Lower leg skin (tissue), 3 donors: ENCODE measurements around the gene CTBP1.

ENCODE experiments used
- CTCF ChIP-seq, 3 donors: fragments of 450-650 bp; IDR thresholded peaks; one replicate each; pipeline ENCODE4 v1.5.1; 2016; ENCODE audit warnings: antibody characterized with exemption in 3 of 3, mild to moderate bottlenecking in 3 of 3, moderate library complexity in 2 of 3
- POLR2A ChIP-seq, 2 donors: fragments of 450-650 bp; IDR thresholded peaks; one replicate each; pipeline ENCODE4 v1.6.1; 2016 to 2017; ENCODE audit warnings: antibody characterized with exemption in 2 of 2, mild to moderate bottlenecking in 1 of 2, moderate library complexity in 1 of 2

DNA sequence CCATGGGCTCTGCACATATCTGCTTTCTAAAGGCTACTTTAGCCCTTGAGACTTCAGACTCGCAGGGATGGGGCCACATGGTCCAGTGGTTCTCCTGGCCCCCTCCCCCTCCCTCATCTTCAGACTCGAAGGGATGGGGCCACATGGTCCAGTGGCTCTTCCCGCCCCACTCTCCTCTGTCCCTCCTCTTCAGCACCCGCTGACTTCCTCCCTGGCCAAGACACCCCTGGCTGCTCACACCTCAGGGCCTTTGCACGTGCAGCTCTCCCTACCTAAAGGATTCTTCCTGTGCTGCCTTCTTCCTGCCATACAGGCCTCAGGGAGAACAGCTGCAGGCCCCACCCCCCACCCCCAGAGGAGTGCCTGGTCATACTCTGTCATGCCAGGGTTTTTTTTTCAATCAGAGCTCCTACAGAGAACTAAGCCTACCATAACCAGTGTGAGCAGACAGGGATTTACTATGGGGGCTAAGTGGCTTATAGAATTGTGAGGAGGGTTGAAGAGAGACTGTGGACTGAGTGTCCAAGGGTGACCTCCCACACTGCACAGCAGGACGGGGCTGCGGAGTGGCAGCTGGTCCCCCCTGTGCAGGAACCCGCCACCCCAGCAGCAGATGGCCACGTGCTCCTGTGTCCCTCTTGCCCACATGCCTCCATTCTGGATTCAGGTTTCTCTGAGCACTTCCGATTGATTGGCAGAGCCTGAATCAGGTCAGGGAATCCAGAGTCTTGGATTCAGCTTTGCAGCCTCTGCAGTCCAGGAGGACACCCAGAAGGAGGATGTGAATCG, 70.4 kb downstream of the CTBP1 start:
- TF ChIP-seq POLR2A (IDR thresholded peaks at IDR 0.05) = no peak
- TF ChIP-seq CTCF (IDR thresholded peaks at IDR 0.05) = no peak
